DMS 273 (cell line): Measurements from ENCODE around the gene EEFSEC.

Experiments
- DNase-seq: peaks from one replicate; lab custom pipeline; 2025; ENCODE audit not compliant: unreplicated experiment; lab: John Stamatoyannopoulos, UW

EEFSEC gene

DNA sequence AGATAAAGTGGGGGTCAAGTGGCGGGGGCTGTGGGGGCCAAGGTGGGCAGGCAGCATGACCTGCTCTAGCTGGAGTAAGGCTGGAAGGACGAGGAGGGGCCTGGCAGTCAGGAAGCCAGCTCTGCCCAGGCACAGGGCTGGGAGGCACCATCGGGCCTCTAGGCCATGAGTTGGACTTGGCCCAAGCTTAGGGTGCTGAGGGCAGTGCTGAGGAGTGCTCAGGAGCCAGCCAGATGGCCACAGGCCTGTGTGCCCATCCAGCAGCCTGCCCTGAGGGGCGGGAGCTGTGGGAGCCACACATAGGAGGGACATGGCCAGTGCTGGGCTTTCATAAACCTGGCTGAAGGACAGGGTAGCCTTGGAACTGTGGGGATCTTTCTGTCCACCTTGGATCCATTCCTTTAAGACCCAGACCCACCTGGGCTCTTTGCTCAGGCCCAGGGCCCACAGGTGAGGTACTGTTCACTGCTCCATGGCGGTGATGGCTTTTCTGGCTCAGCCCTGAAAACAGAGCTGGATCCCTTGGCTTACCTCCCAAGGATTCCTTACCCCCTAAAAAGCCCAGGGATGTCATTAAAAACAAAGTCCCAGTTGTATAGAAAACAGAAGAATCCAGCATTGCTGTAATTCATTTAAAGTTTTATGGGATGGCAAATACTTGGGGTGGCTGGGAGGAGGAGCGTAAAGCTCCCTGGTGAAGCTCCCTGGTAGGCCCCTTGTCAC is 176.4 kb downstream of the EEFSEC start:
- DNase-seq, result peak; percentile 45

DNA sequence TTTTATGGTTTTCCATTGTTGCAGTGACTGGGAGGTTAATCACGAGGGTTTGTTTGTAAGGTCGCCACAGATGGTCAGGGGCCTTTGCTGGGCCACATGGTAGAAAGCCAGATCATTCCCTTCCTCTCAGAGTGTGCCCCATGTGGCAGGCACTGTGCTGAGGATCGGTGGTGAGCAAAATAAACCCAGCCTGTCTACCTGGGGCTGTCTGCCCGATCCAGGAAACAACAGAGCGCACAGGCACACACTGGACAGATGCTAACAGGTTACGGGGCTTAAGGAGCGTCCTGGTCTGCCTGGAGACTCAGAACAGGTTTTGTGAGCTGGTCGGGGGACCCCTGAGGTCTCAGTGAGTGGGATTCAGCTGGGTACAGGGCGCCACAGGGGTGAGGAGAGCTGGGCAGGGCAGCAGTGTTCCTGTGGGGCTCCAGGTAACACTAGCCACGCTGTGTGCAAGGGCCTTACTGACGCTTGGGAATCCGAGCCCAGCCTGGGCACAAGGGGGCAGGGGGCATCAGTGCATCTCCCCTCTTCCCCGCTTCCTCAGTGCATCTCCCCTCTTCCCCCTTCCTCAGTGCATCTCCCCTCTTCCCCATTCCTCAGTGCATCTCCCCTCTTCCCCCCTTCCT is 177.0 kb downstream of the EEFSEC start:
- peak; percentile 48 for DNase-seq

DNA sequence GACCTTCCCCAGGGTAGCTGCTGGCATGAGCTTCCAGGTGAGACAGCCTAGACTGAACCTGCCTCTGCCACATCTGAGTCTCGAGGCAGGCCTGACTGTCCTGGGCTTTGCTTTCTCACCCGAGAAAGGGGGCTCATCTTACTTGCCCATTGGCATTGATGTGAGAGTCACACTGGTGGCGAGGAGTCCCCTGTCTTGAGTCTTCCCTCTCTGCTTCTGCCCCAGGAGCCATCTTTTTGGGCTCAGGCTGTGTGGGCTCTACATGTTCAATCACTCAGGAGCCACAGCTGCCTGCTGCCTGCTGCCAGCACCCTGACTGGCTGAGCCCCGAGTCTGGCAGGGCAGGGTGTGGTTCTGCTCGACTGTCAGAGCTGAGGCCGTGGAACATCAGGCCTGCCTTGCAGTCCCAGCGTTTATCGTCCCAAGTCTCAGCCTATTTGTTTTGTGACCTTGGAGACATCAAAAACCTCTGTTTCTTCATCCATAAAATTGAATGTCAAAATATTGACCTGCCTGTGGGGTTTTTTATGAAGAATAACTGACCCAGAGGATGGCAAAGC is 180.9 kb downstream of the EEFSEC start:
- DNase-seq, result no peak

DNA sequence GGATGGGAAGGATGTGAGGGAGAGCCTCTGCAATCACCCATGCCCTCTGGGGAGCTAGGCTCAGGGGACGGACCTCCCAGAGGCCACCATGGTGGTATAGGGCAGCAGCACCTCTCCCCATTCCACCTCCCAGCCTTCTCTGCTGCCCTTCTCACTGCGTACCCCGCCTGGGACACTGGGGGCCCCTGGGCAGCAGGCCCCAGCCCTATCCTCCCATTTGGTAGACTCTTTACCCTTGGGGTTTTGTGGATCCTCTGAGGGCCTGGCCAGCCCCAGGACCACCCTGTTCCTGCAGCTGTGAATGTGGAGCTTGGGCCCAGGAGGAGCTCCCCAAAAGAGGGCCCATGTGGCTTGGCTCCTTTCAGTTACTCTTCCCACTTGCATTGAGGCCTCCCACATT is 181.5 kb downstream of the EEFSEC start:
- DNase-seq, result no peak

DNA sequence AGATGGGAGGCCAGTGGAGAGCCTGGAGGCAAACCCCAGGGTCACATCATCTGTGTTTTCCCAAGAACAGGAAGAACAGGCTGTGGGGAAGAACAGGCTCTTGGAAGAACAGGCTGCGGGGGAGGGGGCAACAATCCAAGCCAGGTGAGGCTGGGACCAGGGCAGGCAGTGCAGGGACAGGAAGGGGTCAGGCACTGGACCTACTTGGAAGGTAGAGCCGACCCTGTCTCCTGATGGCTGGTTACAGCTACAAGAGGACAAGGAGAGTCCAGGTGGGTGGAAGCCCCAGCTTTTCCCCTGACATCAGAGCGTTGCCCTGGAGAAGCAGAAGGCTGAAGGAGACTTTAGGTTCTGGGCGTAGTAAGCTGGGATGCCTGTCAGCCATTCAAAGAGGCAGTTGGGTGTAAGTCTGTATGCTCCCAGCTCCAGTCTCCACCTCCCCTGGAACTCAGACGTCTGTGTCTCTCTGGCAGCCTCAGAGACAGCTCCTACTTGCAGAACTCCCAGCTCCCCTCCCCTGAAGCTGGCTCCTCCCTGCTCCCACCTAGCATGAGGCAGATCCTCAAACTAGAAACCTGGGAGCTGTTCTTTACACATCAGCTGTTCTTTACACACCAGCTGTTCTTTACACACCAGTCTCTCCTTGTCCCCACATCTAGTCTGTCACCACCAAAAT is 182.5 kb downstream of the EEFSEC start:
- peak; percentile 69 for DNase-seq

DNA sequence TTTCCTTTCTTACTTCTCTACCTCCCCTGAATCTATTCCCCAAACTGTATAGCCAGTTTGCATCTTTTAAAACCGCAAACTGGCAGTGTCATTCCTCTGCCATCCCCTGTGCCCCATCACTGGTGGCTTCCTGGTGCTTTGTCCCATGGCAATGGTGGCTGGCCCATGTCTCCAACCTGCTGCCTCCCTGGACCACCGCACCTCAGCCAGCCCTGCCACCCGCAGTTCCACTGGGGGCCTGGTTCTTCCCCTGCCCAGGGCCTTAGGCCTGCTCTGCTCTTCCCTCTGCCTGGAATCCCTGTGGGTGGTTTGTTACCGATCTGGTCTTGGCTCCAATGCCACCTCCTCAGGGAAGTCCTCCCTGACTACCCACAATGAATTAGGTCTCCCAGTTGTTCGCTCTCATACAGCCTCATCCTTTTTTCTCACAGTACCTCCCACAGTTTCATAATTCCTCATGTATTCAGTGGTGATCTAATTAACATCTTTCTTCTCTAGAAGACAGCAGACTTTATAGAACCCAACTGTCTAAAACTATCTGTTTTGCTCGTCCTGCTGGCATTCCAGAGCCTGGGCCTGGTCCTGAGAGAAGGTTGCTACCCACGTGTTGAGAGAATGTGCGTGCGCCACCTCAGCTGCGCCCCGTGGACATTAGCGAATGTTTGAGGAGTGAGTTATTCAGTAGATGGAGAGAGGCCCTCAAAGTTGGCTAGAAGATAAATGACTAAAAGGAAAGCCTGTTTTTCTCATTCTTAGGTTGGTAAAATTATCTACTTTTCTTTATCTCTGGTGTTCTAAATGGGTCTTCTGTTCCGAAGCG is 183.3 kb downstream of the EEFSEC start:
- DNase-seq, result no peak

DNA sequence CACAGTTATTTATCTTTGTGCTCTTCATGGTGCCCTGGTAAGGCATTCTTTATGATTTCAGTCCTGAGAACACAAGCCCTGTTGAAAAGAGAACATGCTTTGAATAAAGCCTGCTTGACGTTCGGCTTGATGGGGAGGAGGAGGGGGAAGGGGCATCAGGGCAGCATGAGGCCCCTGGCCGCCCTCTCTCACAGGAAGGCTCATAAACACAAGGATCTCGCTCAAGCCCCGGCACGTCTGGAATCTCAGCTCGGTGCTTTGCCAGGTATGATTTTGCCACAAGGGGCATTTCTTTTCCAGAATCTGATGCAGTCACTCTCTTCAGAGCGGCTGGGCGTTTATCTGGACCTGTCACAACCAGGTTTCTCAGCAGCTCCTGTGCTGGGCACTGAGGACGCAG is 184.0 kb downstream of the EEFSEC start:
- peak; percentile 76 for DNase-seq

DNA sequence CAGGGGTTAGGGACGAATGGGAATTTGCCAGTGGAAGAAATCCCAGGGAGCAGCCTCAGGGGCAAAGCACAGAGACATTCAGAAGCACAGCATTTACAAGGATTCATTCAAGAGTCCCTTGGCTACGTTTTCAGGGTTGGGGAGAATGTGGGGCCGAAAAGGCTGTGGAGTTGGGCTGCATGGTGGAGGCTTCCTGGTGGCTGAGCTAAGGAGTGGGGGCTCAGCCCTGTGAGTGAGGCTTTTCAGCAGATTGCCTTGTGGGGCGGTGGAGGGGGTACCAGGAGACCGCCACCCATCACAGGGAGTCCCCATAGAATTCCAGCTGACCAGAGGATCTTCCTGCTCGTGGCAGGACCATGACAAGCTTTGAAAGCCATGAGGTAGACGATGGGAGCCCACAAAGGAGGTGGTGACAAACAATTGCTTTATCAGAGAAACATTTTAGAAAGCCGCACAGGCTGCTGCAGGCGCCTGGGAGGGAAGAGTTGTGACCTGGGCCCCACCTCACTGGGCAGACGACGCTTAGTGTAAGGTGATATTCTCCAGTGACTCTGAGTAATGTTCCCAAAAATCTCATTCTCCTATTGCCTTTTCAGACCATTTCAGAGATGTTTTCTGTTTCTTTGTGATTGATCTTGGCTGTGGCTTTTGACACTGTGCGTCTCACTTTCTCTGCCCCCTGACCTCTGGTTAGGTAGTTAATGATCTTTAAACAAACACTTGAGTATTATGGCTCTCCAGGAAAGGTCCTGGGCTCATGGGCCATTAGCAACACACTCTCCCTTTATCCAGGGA is 185.5 kb downstream of the EEFSEC start:
- peak; percentile 44 for DNase-seq

DNA sequence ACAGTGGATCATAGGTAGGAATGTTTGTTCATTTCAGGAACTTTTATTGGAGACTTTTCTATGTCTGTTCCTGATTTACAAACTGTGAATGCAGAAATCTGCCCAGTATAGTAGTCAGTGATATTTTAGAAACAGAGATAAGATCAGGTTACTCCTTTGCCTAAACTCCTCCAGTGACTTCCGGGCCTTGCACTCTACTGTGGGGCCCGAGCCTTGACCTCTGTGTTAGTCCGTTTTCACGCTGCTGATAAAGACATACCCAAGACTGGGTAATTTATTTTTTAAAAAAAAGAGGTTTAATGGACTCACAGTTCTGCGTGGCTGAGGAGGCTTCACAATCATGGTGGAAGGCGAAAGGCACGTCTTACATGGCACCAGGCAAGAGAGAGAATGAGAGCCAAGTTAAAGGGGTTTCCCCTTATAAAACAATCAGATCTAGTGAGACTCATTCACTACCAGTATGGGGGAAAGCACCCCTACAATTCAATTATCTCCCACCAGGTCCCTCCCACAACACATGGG is 186.3 kb downstream of the EEFSEC start:
- no peak for DNase-seq

DNA sequence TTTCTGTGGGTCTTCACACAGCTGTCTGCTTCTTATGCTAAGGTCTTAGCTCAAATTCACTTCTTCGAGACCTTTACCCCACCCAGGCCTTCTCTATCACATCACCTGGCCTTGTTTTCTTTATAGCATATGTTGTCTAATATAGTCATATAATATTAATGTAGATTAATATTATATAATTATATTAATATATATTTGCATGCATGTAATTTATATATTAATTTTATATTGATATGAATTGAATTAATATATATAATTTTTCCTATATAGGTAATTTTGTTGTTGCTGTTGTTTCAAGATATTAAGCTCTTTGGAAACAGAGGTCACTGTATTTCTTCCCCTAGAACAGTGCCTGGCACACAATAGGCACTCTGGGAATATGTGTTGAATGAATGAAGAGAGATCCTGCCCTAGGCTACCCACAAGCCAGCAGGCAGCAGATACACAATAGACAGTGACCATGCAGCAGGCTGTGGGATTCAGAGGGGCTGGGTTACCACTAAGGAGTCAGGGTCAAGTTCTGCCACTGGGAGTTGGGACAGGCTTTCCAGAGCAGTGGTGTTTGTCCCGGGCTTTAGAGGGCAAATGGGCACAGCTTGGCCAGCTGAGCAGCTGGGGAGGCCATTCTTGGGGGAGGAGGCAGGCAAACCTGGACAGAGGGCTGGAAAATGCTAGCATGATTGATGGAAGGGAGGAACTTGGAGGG is 187.1 kb downstream of the EEFSEC start:
- no peak for DNase-seq

DNA sequence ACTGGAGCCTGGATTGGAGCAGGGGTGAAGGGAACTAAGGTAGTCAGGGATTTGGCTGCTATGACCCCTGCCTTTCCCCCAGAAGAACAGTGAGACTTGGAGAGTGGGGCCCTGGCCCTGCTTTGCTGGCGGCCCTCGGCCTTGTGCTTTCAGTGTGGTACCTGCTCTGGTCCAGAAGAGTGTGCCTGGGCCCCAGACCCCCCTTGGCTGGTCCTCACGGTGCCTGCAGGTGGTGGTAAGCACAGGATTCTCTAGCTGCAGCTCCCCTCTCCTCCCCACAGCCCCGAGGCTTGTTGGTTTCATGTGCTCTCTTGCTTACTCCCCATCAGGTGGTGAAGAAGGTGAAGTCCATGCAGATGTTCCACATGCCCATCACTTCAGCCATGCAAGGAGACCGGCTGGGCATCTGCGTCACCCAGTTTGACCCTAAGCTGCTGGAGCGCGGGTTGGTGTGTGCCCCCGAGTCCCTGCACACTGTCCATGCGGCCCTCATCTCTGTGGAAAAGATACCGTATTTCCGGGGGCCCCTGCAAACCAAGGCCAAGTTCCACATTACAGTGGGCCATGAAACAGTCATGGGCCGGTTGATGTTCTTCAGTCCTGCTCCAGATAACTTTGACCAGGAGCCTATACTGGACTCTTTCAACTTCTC is 187.7 kb downstream of the EEFSEC start:
- no peak for DNase-seq

DNA sequence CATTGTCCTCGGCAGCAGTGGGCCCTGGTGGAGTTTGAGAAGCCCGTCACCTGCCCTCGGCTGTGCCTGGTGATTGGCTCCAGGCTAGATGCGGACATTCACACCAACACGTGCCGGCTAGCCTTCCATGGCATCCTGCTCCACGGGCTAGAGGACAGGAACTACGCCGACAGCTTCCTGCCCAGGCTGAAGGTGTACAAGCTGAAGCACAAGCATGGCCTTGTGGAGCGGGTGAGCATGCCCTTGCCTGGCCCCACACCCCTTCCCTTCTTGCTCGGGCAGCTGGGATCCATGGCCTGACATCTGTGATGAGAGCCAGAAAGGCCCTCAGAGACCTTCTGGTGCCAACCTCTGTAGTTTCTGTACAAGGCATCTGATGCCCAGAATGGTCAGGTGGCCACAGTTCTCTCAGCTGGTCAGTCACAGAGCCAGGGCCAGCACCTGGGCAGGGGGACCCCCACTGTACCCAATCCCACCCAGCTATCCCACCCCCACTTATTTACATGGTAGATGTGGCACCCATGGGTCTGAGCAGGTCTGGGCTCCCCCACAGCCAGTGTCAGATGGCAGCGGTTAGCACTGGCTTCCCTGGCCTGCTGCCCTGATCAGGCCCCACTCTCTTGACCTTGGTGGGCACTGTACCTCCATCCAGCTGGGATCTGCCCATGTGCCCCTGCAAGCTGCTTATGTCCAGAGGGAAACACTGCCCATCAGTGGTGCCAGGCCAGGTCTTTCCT is 188.5 kb downstream of the EEFSEC start:
- DNase-seq, result peak; percentile 81

DNA sequence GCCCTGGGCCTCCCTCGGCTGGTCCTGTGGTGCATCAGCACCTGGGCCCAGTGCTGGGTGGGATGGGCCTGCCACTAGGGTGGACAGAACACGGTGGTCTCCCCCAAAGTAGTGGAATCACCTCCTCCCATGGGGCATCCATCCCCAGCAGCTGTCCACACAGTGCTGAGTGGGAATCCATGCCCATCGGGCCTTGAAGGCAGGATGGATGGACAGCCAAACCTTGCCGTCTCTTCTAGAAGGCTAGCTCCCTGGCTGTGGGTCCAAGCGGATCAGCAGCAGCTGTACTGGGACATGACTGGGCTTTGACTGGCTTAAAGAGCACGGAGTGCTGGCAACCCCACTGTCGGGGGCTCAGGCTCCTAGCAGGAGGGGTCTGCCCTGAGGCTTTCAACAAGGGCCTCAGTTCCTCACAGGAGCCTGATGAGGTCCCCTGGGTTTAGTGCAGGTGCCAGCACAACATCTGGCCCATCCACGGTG is 189.5 kb downstream of the EEFSEC start:
- no peak for DNase-seq

DNA sequence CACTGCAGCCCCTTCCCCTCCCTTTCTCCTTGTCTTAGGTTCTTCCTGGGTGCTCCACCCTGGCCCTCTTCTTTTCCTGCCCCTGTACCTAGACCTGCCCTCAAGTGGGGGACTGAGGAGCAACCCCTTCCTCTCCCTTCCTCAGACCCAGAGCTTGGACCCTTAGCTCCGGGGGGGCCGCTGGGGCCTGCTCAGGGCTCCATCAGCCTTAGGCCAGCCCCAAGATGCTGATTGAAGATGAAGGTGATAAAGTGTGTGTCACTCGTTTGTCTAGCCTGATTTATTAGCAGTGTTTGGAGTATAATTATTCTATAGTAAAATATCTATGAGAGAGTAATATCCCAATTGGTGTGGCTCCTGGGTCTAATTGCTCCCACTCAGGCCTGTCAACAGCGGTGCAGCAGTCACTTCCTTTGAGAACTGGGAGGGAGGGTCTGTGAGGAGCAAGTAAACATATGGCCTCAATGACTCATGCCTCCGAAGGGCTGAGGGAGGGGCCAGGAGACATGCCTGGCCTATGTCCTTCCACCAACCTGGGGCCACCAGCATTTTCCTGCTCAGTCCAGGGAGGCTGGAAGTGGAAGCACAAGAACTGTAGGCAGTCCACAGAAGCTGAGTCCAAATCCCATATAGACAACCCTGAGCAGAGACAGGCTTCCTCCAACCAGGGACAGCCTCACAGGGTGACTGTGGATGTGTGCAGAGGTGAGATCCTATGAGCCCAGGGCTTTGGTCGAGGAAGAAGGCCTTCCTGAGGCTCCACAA is 190.2 kb downstream of the EEFSEC start:
- DNase-seq, result peak; percentile 96

DNA sequence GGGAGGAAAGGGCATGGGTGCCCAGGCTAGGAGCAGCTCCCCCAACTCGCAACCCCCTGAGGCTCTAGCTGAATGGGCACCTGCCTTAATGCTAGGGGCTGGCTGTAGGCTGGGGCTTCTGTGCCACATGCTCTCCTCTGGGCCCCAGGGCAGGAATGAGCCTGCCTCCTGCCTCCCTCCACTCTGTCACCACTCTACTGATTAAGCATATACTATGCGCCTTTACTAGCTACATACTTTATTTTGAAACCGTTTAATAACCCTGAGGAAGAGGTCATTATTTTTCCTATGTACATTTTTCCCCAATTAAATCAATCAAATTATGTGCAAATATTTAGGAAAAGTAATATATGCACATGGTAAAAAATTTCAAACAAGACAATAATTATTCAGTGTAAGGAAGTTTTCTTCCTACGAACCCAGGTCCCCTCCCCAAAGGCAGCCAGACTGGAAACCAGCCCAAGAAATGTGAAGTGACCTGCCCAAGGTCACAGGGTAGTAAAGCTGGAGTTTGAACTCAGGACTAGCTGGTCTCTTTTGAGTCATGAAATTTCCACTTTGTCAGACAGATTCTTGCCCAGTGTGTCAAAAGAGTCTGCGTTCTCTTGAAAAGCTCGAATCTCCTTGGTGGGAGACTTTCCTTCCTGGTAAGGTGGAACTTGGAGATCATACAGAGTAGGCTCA is 190.9 kb downstream of the EEFSEC start:
- peak; percentile 73 for DNase-seq

DNA sequence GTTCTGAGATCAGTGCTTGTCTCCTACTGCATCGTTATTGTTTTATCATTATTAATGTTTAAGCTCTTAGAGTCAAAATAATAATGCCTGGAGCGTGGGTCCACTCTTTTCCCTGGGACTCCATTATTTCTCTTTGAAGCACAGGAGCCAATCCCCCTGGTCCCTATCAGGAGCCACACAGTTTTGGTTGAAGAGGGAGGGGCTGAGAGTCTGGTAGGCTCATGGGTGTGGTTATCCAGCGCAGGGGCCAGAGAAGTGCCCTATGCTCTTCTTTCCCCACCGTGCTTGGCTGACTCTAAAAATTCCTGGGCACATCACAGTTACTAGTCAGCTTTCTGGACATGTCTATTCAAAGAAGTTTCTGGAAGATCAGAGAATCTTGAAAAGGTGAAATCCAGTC is 191.9 kb downstream of the EEFSEC start:
- DNase-seq, result no peak

DNA sequence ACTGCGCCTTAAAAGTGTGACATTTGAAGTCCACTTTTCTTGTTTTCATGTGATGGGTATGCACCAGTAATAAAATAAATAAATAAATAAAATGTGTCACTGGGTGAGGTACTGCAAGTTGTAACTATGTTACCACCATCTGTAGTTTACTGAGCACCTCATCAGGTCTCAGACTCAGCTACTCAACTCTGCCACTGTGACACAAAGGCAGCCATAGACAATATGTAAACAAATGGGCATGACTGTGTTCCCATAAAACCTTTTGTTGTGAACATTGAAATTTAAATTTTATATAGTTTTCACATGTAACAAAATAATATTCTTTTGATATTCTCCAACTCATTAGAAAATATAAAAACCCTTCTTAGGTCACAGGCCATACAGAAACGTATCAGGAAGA is 193.3 kb downstream of the EEFSEC start:
- no peak for DNase-seq
